Suprapubic skin (tissue), 4 donors: ENCODE results near the gene IQCM.

Source experiments
- POLR2A ChIP-seq, 2 donors: fragments of 450-650 bp; IDR thresholded peaks; one replicate each; pipeline ENCODE4 v1.6.1; 2017; ENCODE audit warnings: antibody characterized with exemption in 2 of 2, mild to moderate bottlenecking in 2 of 2, moderate library complexity in 2 of 2
- POLR2AphosphoS5 ChIP-seq, 3 donors: sonication (generic); formaldehyde crosslinking; IDR thresholded peaks; one replicate each; pipeline ENCODE4 v1.6.1; 2017; ENCODE audit warnings: antibody characterized with exemption in 3 of 3
- TF ChIP-seq, protein P1 (sequence below), 2 donors: fragments of 200-600 bp in 1 of 2; fragments of 450-650 bp in 1 of 2; sonication (generic) in 1 of 2; IDR thresholded peaks; one replicate each; pipeline ENCODE4 v1.5.1; 2016 to 2019; ENCODE audit warnings: antibody characterized with exemption in 2 of 2, mild to moderate bottlenecking in 1 of 2, moderate library complexity in 1 of 2

DNA sequence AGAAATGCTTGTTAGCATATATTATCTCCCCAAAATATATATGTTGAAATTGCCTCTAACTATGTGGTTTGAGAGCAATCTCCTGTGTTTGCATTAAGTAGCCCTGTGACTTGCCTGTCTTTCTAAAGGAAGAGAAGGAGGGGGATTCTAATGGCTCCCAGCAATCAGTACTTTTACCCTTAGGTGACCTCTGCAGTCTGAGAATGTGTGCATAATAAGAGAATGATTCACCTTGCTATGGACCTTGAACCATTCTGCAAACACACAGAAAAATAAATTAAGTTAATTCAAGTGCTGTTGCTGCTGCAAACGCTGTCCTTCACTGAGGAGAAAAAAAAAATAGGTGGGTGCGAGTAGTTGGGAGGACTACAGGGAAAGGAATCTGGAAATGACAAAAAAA is 322.2 kb downstream of the IQCM start:
- TF ChIP-seq, protein P1, sequence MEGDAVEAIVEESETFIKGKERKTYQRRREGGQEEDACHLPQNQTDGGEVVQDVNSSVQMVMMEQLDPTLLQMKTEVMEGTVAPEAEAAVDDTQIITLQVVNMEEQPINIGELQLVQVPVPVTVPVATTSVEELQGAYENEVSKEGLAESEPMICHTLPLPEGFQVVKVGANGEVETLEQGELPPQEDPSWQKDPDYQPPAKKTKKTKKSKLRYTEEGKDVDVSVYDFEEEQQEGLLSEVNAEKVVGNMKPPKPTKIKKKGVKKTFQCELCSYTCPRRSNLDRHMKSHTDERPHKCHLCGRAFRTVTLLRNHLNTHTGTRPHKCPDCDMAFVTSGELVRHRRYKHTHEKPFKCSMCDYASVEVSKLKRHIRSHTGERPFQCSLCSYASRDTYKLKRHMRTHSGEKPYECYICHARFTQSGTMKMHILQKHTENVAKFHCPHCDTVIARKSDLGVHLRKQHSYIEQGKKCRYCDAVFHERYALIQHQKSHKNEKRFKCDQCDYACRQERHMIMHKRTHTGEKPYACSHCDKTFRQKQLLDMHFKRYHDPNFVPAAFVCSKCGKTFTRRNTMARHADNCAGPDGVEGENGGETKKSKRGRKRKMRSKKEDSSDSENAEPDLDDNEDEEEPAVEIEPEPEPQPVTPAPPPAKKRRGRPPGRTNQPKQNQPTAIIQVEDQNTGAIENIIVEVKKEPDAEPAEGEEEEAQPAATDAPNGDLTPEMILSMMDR (IDR thresholded peaks at IDR 0.05) = no peak
- TF ChIP-seq POLR2A (IDR thresholded peaks at IDR 0.05) (no peak), POLR2AphosphoS5 (IDR thresholded peaks at IDR 0.05) (no peak)
